Measurements from ENCODE around the gene EHD3.

DNA sequence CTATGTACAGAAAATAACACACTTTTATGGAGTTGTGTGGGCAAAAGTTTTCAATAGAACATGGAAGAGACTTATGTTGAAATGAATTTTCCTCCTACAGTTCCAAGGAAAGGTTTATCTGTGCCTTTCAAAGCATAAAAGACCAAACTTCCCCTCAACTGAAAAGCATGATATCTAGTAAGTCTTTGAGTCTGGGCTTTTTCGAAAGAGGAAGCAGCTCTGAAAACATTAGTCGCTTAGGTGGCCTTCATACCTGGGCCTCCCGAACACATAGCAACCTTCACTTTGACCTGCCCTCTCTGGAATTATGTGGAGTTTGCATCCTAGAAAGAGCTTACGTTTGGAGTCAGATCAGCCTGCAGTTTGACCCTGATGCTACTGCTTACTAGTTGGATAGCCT, 11.9 kb upstream of the EHD3 start:
- no peak for TF ChIP-seq CTCF (IDR thresholded peaks at IDR 0.05; ENCODE audit: low read length)
- TF ChIP-seq EZH2phosphoT487 (IDR thresholded peaks at IDR 0.05; ENCODE audit: low read length), result no peak

Data from MM.1S (cell line).